Breast epithelium (tissue), 4 donors: Measurements from ENCODE around the gene MEF2B. TPM values are rescaled to one million over a fixed set of nuclear protein-coding genes. Genes with fewer than 3 reads are reported as not detected.

Experiments used
- DNase-seq, 2 donors: peaks; one replicate each; pipeline ENCODE4 v3.0.0-alpha.2; 2019; ENCODE audit warnings: low spot score in 2 of 2
- H3K27ac ChIP-seq, 2 donors: fragments of 200-600 bp; sonication (generic) in 1 of 2; one replicate each; pipeline ENCODE4 v1.5.1; 2016 to 2019; ENCODE audit warnings: mild to moderate bottlenecking in 1 of 2
- H3K27me3 ChIP-seq, 2 donors: fragments of 200-600 bp; sonication (generic) in 1 of 2; one replicate each; pipeline versions ENCODE4 v1.5.1 to v1.6.0; 2017 to 2019; ENCODE audit warnings: control low read depth in 1 of 2, mild to moderate bottlenecking in 1 of 2
- H3K36me3 ChIP-seq: fragments of 200-600 bp; one replicate; pipeline ENCODE4 v1.5.1; 2019
- H3K4me1 ChIP-seq, 2 donors: fragments of 200-600 bp; sonication (generic); one replicate each; pipeline ENCODE4 v1.5.1; 2016 to 2019; ENCODE audit warnings: control low read depth in 1 of 2
- H3K4me3 ChIP-seq, 3 donors: fragments of 200-600 bp; sonication (generic); 1 replicate in 2 of 3; 2 replicates in 1 of 3; pipeline ENCODE4 v1.5.1; 2016 to 2019; ENCODE audit warnings: mild to moderate bottlenecking in 3 of 3, moderate library complexity in 2 of 3
- H3K9me3 ChIP-seq, 2 donors: fragments of 200-600 bp; sonication (generic) in 1 of 2; one replicate each; pipeline ENCODE4 v1.5.1; 2016 to 2019; ENCODE audit warnings: control low read depth in 1 of 2
- CTCF ChIP-seq, 3 donors: fragments of 450-650 bp; IDR thresholded peaks; one replicate each; pipeline ENCODE4 v1.5.1; 2016 to 2017; ENCODE audit warnings: antibody characterized with exemption in 3 of 3, mild to moderate bottlenecking in 3 of 3, moderate library complexity in 3 of 3
- POLR2A ChIP-seq: fragments of 450-650 bp; IDR thresholded peaks from one replicate; pipeline ENCODE4 v1.6.1; 2016; ENCODE audit warnings: antibody characterized with exemption, mild to moderate bottlenecking, moderate library complexity
- POLR2AphosphoS5 ChIP-seq, 3 donors: sonication (generic); formaldehyde crosslinking; IDR thresholded peaks; one replicate each; pipeline ENCODE4 v1.6.1; 2017; ENCODE audit warnings: antibody characterized with exemption in 3 of 3
- intact Hi-C: fragments of 100-400 bp; cut with DNase I; formaldehyde crosslinking; loops from one replicate; pipeline ENCODE4 v1.15.1; 2023; ENCODE audit warnings: low total_unique reads
- total RNA-seq, 3 donors: library from RNA; depleted of rRNA; stranded (reverse); fragments of >200 nt; gene quantifications; one replicate each; pipeline ENCODE4 v1.1.0, GENCODE V29; 2016

MEF2B gene
- total RNA-seq, 3 donors from 2014 or later = 0.59 to 0.64 TPM; not detected in 1

- H3K27me3 ChIP-seq = no peaks in the 10 kb centered on the region
- TF ChIP-seq POLR2A (no peak), POLR2AphosphoS5 (IDR thresholded peaks at IDR 0.05) (no peak), CTCF (IDR thresholded peaks at IDR 0.05) (no peak)
- no peaks in the 10 kb centered on the region for H3K9me3 ChIP-seq
- no peaks in the 10 kb centered on the region for H3K4me1 ChIP-seq
- H3K27ac ChIP-seq = no peak overlapping the region
- H3K36me3 ChIP-seq = no peaks in the 10 kb centered on the region
- intact Hi-C loops = no loop called here
- no peak for DNase-seq
- no peak overlapping the region for H3K4me3 ChIP-seq
Observed at GRCh38 chr19:19121371-19121770, 48.7 kb downstream of the MEF2B start.

- no peak overlapping the region for H3K27ac ChIP-seq
- no peak for DNase-seq
- no peaks in the 10 kb centered on the region for H3K27me3 ChIP-seq
- H3K36me3 ChIP-seq = no peaks in the 10 kb centered on the region
- H3K4me3 ChIP-seq = no peak overlapping the region
- no peaks in the 10 kb centered on the region for H3K9me3 ChIP-seq
- no peak for TF ChIP-seq CTCF (IDR thresholded peaks at IDR 0.05)
- TF ChIP-seq POLR2AphosphoS5 (IDR thresholded peaks at IDR 0.05) = no peak
- no peak for TF ChIP-seq POLR2A
- H3K4me1 ChIP-seq = no peaks in the 10 kb centered on the region
- intact Hi-C loops = no loop called here
Observed at GRCh38 chr19:19120308-19121231, 49.5 kb downstream of the MEF2B start.

- no peak overlapping the region for H3K4me3 ChIP-seq
- DNase-seq = no peak
- TF ChIP-seq POLR2A (no peak), POLR2AphosphoS5 (IDR thresholded peaks at IDR 0.05) (no peak), CTCF (IDR thresholded peaks at IDR 0.05) (no peak)
- no peaks in the 10 kb centered on the region for H3K36me3 ChIP-seq
- H3K4me1 ChIP-seq = no peaks in the 10 kb centered on the region
- H3K27me3 ChIP-seq = no peaks in the 10 kb centered on the region
- intact Hi-C loops = no loop called here
- H3K9me3 ChIP-seq = no peaks in the 10 kb centered on the region
- no peak overlapping the region for H3K27ac ChIP-seq
Observed at GRCh38 chr19:19119325-19120237, 50.5 kb downstream of the MEF2B start.

GRCh38 chr19:19115954-19116353, 54.1 kb downstream of the MEF2B start:
- Histone ChIP-seq H3K27ac (no peak overlapping the region), H3K36me3 (no peaks in the 10 kb centered on the region), H3K27me3 (no peaks in the 10 kb centered on the region), H3K4me3 (no peak overlapping the region), H3K4me1 (no peaks in the 10 kb centered on the region), H3K9me3 (no peaks in the 10 kb centered on the region)
- no peak for DNase-seq
- intact Hi-C loops = no loop called here
- TF ChIP-seq CTCF (IDR thresholded peaks at IDR 0.05) (no peak), POLR2A (no peak), POLR2AphosphoS5 (IDR thresholded peaks at IDR 0.05) (no peak)
